Omental fat pad (tissue), 4 donors: ENCODE measurements around the gene SHISA8. TPM values are rescaled to one million over a fixed set of nuclear protein-coding genes. Genes with fewer than 3 reads are reported as not detected.

ENCODE experiments used
- ATAC-seq: fragments of 150-250 bp; one replicate; pipeline ENCODE4 v1.9.1; 2016; ENCODE audit warnings: mild to moderate bottlenecking, moderate library complexity; ENCODE audit not compliant: low FRiP score
- DNase-seq: peaks from one replicate; pipeline ENCODE4 v3.0.0-alpha.2; 2019; ENCODE audit warnings: low spot score
- CTCF ChIP-seq, 3 donors: fragments of 450-650 bp; IDR thresholded peaks; one replicate each; pipeline ENCODE4 v1.5.1; 2016 to 2017; ENCODE audit warnings: antibody characterized with exemption in 3 of 3, mild to moderate bottlenecking in 3 of 3, moderate library complexity in 2 of 3
- total RNA-seq, 4 donors: library from RNA; depleted of rRNA; stranded (reverse); fragments of >200 nt; gene quantifications; one replicate each; pipeline ENCODE4 v1.1.0, GENCODE V29; 2016

Gene SHISA8
- total RNA-seq, 4 donors from 2014 or later: not detected

DNA sequence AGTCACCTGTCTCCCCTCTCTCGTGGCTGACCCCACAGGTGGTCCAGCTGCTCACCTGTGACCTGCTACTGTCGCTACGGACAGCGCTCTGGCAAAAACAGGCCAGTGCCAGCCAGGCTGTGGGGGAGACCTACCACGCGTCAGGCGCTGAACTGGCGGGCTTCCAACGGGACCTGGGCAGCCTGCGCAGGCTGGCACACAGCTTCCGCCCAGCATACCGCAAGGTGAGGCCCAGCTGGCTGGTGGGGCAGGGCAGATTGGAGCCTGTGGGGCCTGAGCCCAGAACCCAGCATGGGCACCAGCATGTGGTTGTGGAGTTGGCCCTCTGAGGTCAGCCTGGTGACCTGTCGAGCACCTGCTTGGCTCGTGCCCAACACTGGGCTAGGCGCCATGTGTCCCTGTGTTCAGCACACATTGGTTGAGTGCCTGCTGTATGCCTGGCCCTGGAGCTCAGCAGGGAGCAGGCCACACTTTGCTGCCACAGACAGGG lies 11.9 kb downstream of the SHISA8 start:
- no peak for ATAC-seq
- no peak for TF ChIP-seq CTCF (IDR thresholded peaks at IDR 0.05)
- DNase-seq: no peak

DNA sequence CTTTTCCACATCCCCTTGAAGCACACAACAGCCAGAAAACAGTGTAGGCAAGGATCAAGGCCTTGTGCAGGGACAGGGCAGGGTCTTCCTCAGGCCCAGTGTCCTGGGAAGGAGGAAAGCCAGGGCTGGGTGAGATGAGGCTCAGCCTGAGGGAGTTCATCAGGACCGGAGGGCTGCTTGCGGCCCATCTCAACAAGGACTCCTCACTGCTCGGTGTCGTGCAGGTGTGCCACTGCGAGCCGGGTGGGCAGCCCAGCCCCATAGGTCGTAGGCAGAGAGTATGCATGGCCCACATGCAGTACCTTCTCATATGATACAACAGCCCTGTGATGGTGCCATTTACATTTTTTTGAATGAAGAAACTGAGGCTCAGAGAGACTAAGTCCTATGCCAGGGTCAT lies 12.9 kb downstream of the SHISA8 start:
- TF ChIP-seq CTCF (IDR thresholded peaks at IDR 0.05): no peak
- no peak for DNase-seq
- ATAC-seq: no peak

DNA sequence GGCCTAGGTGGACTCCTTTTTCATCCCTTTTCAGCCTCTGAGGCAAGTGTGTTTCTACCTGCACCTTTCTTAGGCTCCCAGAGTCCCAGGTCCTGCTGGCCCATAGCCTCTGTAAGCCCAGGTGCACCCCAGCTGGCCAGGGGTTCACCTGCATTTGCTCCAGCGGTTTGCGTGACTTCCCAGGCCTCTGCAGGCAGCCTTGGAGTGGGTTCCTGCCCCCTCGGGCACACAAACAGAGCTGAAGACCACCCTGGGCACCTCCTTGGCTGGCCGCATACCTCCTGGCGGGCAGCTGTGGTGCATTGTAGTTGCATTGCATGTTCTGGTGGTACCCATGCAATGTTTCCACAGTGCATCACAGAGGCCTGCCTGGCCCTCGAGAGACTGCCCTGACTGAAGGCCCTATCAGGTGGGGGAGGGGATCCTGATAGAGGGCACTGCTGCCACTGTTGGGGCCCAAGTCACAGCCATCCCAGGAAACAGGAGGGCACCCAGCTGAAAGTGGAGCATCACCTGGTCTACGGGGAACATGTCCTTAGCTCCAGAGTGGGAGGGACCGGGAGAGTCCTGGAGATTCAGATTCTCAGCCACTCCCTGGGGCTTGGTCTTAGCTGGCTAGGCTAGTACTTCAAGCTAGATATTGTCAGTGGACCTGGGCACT lies 14.1 kb downstream of the SHISA8 start:
- no peak for ATAC-seq
- no peak for DNase-seq
- no peak for TF ChIP-seq CTCF (IDR thresholded peaks at IDR 0.05)

DNA sequence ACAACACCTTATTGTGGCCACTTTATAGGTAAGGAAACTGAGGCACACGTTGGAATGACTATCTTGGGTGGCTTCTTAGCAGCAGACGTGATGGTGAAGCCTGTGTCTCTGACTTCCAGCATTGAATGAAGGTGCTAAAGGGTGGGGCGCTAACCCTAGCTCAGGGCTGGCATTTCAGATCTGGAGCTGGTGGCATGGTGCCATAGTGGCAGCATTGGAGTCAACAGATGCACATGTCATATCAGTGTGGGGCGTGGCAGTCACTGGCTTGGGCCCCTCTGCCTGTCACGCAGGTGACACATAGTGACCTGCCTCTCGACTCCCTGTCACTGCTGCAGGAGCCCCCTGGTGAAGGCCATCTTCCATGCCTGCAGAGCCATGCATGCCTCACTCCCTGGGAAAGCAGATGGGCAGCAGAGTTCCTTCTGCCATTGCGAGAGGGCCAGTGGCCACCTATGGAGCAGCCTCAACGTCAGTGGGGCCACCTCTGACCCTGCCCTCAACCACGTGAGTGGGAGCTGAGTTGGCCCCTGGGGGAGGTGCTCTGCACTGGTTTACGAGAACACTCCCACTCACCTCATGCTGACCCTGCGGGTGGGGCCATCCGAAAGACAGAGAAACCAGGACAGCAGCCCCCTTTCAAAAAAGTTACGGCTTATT lies 14.8 kb downstream of the SHISA8 start:
- no peak for ATAC-seq
- no peak for DNase-seq
- TF ChIP-seq CTCF (IDR thresholded peaks at IDR 0.05): no peak

GRCh38 chr22:41899110-41899509 lies 15.8 kb downstream of the SHISA8 start:
- ATAC-seq (no peak), DNase-seq (no peak)
- TF ChIP-seq CTCF (IDR thresholded peaks at IDR 0.05): no peak

DNA sequence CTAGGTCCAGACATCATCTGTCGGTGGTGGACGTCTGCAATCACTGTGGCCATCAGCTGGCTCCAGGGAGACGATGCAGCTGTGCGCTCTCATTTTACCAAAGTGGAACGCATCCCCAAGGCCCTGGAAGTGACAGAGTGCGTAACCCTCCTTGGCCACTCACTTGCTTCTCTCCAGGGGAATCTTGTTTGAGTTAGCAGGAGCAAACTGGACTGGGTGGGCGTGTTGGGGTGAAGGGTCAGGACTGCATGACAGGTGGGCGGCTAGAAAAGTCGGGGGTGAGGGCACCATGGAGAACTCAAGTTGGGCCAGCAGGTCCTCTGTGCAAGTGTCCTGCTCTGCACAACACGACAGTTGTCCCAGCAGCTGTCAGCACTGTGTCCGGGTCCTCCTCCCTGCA lies 16.2 kb downstream of the SHISA8 start:
- no peak for ATAC-seq
- DNase-seq: no peak

More for the DNA sequence above, 16.2 kb downstream of the SHISA8 start:
- TF ChIP-seq CTCF (IDR thresholded peaks at IDR 0.05): no peak
